Activated T-cell treated with anti-CD3 and anti-CD28 coated beads, Interleukin-2, amount 50 U/mL, for 72 hours (primary cell): ENCODE data around the gene SLC40A1. TPM values are rescaled to one million over a fixed set of nuclear protein-coding genes. Genes with fewer than 3 reads are reported as not detected.

Source experiments
- ATAC-seq, 2 donors: fragments of 150-1000 bp; cut with Tn5 transposase; replicated peaks in 1 of 2; 2 replicates each; pipeline ENCODE4 v1.10.0; 2021; ENCODE audit warnings: moderate library complexity in 2 of 2, mild to moderate bottlenecking in 1 of 2
- DNase-seq, 2 donors: peaks; one replicate each; pipeline ENCODE4 v3.0.0; 2021 to 2022; ENCODE audit warnings: mixed read lengths in 1 of 2
- H3K27ac Mint-ChIP-seq: one replicate; pipeline ENCODE4 v1.8.0; 2022; ENCODE audit warnings: mild to moderate bottlenecking, moderate library complexity, mixed read lengths
- H3K27me3 Mint-ChIP-seq: one replicate; pipeline ENCODE4 v1.8.0; 2022; ENCODE audit warnings: low read depth, mixed read lengths
- H3K36me3 Mint-ChIP-seq, 2 donors: one replicate each; pipeline ENCODE4 v1.8.0; 2022; ENCODE audit warnings: mixed read lengths in 2 of 2, mild to moderate bottlenecking in 1 of 2; ENCODE audit not compliant: insufficient read depth in 2 of 2
- H3K4me1 Mint-ChIP-seq: one replicate; pipeline ENCODE4 v1.8.0; 2022; ENCODE audit warnings: low read depth, mixed read lengths
- H3K4me3 Mint-ChIP-seq, 2 donors: one replicate each; pipeline ENCODE4 v1.8.0; 2022; ENCODE audit warnings: mild to moderate bottlenecking in 2 of 2, mixed read lengths in 2 of 2, moderate library complexity in 2 of 2
- H3K9me3 Mint-ChIP-seq, 2 donors: one replicate each; pipeline ENCODE4 v1.8.0; 2022; ENCODE audit warnings: mixed read lengths in 2 of 2
- total RNA-seq, 2 donors: library from RNA; stranded (reverse); gene quantifications; one replicate each; pipeline ENCODE4 v1.2.3, GENCODE V29; 2022

SLC40A1 gene
- total RNA-seq, 2 donors from 2014 or later: 4.5 to 5.0 TPM

DNA sequence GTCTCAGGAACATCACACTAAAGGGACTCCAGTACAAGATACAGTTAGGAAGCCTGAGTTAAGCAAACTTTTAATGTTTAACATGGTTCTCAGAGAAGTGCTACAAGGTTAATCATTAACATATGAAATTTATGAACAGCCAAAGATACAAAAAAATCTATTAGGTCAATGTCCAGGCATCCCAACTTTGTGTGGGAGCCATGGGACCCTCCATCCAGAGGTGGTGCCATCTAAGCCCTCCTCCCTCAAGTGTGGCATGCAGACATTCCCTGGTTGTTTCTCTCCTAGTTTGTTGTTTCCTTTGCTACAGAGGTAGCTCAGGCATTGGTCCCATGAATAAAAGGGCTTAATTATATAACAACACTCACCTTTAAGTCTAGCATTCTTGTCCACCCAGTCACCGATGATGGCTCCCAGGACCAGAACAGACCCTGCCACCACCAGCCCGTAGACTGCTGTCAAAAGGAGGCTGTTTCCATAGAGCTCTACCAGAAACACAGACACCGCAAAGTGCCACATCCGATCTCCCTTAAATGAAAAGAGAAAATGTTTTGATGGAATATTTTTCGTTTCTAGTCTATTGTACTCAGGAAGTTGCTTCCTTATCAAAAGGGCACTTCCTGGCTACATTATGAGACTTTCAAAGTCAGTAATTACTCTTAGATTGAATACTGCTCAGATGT lies 5.7 kb downstream of the SLC40A1 start:
- H3K36me3 Mint-ChIP-seq: no peaks in the 10 kb centered on the region
- H3K4me1 Mint-ChIP-seq: peaks cover 41% of the 10 kb centered on the region
- H3K27ac Mint-ChIP-seq: no peak overlapping the region
- no peaks in the 10 kb centered on the region for H3K9me3 Mint-ChIP-seq
- ATAC-seq (no peak), DNase-seq (no peak)
- peak overlapping the region in 1 of 2 donors; percentile 27 for H3K4me3 Mint-ChIP-seq
- no peaks in the 10 kb centered on the region for H3K27me3 Mint-ChIP-seq

DNA sequence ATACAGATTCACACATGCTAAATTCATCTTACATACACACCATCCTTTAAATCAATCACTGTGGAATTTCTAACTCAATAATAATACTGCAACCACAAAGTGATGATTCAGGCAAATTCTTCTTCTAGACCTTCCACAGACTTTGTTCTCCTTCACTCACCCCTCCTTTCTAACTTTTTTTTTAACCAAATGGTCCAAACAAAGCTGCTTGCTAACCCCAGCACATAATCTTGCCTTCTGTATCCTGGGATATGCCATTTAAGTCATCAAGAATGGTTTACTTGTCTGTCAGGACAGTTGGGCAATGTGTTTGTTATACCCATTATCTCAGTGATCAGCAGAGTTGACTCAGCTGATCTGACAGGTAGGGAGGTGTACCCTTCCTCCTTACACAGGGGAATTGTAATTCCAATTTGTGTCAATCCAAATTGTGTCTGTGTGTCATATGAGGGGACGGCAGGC lies 10.0 kb downstream of the SLC40A1 start:
- H3K4me3 Mint-ChIP-seq: no peak overlapping the region
- H3K4me1 Mint-ChIP-seq: peaks cover 28% of the 10 kb centered on the region
- no peak for DNase-seq
- no peaks in the 10 kb centered on the region for H3K27me3 Mint-ChIP-seq
- no peak for ATAC-seq
- peaks cover 0 to 9% of the 10 kb centered on the region in 2 donors for H3K36me3 Mint-ChIP-seq
- H3K9me3 Mint-ChIP-seq: peaks cover 0 to 2% of the 10 kb centered on the region in 2 donors
- no peak overlapping the region for H3K27ac Mint-ChIP-seq

DNA sequence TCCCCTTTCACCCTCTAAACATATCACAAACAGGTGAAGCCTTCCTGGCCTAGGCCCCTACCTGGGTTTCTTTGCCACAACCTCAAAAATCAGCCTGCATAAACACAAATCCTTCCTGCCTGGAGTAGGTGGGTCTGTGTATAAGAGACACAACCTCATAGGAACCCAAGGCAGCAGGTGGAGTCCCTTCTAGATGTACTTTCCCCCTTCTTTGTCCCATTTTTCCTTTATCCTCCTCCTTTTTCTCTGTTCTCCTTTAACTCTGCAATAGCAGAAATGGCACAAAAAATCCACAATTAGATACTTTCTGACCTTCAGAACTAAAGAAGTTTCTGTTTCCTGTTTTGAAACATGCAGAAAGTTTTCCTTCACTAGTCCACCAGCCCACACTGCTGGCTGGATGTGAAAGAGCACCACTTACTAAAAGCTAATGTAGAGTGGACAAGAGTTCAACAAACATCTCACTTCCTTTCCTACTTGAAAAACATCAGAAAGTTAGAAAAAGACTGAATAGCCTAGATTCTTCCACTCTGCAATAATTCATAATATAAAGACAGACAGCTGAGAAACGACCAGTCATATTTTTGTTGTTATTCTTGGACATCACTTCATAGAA lies 11.2 kb downstream of the SLC40A1 start:
- Mint-ChIP-seq H3K4me3 (peak overlapping the region in 1 of 2 donors; percentile 45), H3K36me3 (peaks cover 2 to 11% of the 10 kb centered on the region in 2 donors), H3K27me3 (no peaks in the 10 kb centered on the region), H3K4me1 (peaks cover 21% of the 10 kb centered on the region), H3K27ac (peak overlapping the region; percentile 83), H3K9me3 (peaks cover 0 to 3% of the 10 kb centered on the region in 2 donors)
- no peak for ATAC-seq
- DNase-seq: no peak

DNA sequence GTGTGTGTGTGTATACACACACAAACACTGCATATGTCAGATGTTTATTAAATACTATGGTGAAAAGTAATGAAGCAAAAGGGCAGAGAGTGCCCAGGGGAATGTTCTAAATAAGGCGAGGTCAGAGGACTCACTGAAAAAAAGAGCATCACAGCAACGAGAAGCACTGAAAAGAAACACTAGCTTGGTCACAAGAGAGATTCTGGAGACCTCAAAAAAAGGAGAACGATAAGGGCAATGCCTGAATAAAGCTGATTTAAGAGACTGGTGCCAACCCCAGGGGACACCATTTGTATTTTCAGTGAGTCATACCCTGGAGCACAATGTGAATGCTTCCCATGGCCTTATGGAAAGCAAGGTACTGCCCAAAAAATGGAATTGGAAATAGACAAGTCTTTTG lies 14.5 kb downstream of the SLC40A1 start:
- ATAC-seq (no peak), DNase-seq (no peak)
- H3K27me3 Mint-ChIP-seq: no peaks in the 10 kb centered on the region
- peak overlapping the region; percentile 74 for H3K27ac Mint-ChIP-seq
- peaks cover 21% of the 10 kb centered on the region for H3K4me1 Mint-ChIP-seq
- H3K4me3 Mint-ChIP-seq: no peak overlapping the region
- peaks cover 0 to 3% of the 10 kb centered on the region in 2 donors for H3K9me3 Mint-ChIP-seq
- H3K36me3 Mint-ChIP-seq: peaks cover 2 to 16% of the 10 kb centered on the region in 2 donors

DNA sequence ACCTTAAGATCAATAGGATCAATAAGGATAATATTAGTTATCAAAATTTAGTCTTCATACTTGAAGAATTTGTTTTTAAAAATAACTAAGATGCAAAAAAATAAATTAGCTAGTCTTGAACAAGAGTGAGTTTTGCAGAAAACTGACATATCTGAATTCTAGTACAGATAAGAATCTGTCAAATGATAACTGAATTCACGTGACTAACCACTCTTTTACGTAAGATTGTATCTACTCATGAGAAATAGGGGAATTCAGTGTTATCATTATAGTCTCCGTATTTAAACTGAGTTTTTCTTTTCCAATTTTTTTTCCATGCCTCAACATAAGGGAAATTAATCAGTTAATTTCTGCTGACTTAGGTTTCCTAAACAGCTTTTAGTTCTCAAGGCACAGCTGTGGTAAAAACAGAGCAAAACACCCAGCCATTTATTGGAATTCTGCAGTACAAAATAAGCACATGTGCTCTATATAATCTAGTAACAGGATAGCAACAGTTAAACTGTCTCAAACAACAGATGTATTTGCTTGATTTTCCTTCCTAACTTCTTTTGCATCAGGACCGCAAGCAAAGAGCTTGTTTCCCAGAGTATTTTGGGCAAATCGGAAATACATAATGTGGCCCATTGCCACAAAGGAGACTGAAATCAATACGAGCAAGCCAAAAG lies 19.1 kb downstream of the SLC40A1 start:
- Mint-ChIP-seq H3K4me1 (peaks cover 11% of the 10 kb centered on the region), H3K27me3 (no peaks in the 10 kb centered on the region), H3K36me3 (peaks cover 2 to 15% of the 10 kb centered on the region in 2 donors), H3K9me3 (peaks cover 0 to 2% of the 10 kb centered on the region in 2 donors), H3K4me3 (no peak overlapping the region), H3K27ac (no peak overlapping the region)
- DNase-seq (no peak), ATAC-seq (no peak)

DNA sequence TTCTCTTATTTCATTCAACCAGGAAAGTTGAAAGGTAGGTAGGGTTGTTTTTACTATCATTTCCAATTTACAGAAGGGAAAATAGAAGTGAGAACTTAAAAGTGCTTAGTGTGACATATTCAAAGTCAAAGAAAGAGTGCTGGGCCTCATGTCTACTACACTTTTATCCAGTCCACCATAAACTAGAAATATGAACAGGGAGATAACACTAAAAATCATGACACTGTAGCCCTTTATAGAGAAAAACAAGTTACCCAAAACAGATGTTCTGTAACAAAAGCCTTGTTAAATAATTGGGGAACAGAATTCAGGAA lies 20.4 kb downstream of the SLC40A1 start:
- no peak for DNase-seq
- no peak for ATAC-seq
- Mint-ChIP-seq H3K27ac (no peak overlapping the region), H3K9me3 (peaks cover 0 to 2% of the 10 kb centered on the region in 2 donors), H3K4me1 (peaks cover 10% of the 10 kb centered on the region), H3K36me3 (peaks cover 2 to 7% of the 10 kb centered on the region in 2 donors), H3K4me3 (no peak overlapping the region), H3K27me3 (no peaks in the 10 kb centered on the region)

DNA sequence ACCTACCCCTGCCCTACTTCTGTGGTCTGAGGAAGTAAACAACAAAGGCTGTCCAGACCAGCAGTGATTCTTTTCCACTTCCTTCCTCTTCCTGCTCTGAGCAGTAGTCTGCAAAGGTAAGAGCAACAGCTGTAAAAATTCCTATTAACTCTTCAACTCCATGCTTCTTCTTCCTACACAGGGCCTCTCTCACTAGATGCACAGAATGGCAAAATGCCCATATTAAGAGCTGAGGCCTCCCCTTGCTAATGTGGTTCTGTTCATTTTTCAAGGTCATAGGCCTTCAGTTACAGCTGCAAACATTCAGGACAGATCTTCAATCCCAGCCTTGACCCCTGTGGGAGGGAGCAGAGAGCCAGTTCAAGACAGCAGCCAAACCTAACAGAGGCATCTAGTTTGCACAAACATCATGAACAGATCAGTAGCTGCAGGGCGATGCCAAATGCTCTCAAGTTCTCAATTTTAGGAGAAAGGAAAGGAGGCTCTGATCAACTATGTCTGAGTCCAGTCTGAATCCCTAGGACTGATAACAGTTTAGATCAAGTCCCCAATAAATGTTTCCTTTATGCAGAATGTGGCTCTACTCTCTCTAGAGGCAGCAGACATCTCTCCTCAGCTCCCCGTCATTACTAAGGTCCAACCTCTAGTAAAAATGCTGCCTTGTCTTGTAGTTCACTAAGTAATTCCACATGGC lies 20.9 kb downstream of the SLC40A1 start:
- Mint-ChIP-seq H3K27ac (no peak overlapping the region), H3K36me3 (peaks cover 0 to 5% of the 10 kb centered on the region in 2 donors)

DNA sequence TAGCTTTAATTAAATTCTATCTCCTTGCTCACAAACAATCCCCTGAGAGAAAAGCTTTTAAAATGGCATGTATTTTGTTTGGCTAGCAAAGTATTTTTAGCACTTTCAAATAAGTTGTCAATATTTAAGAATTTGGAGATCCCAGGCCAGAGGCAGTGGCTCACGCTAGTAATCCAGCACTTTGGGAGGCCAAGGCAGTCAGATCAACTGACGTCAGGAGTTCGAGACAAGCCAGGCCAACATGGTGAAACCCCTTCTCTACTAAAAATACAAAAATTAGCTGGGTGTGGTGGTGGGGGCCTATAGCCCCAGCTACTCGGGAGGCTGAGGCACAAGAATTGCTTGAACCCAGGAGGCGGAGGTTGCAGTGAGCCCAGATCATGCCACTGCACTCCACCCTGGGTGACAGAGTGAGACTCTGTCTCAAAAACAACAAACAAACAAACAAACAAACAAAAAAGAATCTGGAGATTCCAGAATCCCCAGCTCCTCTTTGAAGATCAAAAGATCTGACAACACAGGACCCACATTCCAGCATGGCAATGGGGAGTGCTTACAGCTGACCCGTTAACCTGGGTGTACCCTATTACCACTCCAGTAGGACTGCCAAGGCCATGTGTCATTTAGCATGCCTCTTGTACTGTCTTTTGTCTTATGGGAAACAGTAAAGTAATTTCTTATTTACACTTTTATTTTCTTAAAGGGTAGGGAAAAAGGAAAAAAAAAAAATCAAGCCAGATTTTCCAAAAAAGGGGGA lies 21.9 kb downstream of the SLC40A1 start:
- Mint-ChIP-seq H3K27ac (no peak overlapping the region), H3K9me3 (no peaks in the 10 kb centered on the region), H3K36me3 (peaks cover 0 to 3% of the 10 kb centered on the region in 2 donors), H3K27me3 (no peaks in the 10 kb centered on the region), H3K4me3 (no peak overlapping the region), H3K4me1 (peaks cover 10% of the 10 kb centered on the region)
- DNase-seq: no peak
- no peak for ATAC-seq

More for the DNA sequence above, 20.9 kb downstream of the SLC40A1 start:
- DNase-seq (no peak), ATAC-seq (no peak)
- Mint-ChIP-seq H3K27me3 (no peaks in the 10 kb centered on the region), H3K4me3 (no peak overlapping the region), H3K4me1 (peaks cover 10% of the 10 kb centered on the region), H3K9me3 (no peaks in the 10 kb centered on the region)

DNA sequence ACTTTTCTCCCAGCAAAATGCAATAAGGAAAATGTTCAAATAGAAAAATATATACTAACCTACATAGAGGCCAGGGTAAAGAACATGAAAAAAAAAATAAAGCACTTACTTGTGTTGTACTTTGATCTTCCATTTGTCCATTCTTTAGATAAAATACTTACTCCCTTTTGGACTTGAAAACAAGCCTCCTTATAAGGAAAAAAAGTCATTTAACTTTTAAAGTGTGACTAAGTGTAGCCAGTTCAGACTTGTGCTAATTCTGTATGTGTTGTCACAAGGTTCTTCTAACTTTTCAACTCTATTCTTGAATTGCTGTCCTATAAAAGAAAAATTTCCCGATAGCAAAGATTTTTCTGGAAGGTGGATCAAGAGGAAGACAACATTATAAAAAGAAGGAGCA lies 23.2 kb downstream of the SLC40A1 start:
- no peak overlapping the region for H3K4me3 Mint-ChIP-seq
- no peak for DNase-seq
- no peak for ATAC-seq

DNA sequence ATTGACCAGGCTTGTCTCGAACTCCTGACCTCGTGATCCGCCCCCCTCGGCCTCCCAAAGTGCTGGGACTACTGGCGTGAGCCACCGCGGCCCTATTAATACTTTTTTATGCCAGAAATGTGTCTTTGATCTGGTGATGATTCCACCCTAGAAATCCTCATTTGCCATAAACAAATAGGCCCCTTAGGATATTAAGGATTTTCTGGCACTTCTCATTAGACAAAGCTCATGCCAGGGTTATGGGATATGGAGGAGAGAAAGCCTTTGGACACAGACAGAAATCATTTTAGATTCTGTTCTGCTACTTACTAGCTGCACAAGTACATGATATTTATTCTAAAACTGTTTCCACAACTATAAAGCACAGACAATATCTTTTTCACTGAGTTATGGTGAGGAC lies 24.1 kb downstream of the SLC40A1 start:
- Mint-ChIP-seq H3K4me3 (no peak overlapping the region), H3K36me3 (no peaks in the 10 kb centered on the region), H3K4me1 (peaks cover 10% of the 10 kb centered on the region), H3K27ac (no peak overlapping the region), H3K27me3 (no peaks in the 10 kb centered on the region), H3K9me3 (no peaks in the 10 kb centered on the region)
- DNase-seq (no peak), ATAC-seq (no peak)

More for the DNA sequence above, 23.2 kb downstream of the SLC40A1 start:
- Mint-ChIP-seq H3K27ac (no peak overlapping the region), H3K36me3 (no peaks in the 10 kb centered on the region), H3K27me3 (no peaks in the 10 kb centered on the region), H3K9me3 (no peaks in the 10 kb centered on the region), H3K4me1 (peaks cover 10% of the 10 kb centered on the region)

DNA sequence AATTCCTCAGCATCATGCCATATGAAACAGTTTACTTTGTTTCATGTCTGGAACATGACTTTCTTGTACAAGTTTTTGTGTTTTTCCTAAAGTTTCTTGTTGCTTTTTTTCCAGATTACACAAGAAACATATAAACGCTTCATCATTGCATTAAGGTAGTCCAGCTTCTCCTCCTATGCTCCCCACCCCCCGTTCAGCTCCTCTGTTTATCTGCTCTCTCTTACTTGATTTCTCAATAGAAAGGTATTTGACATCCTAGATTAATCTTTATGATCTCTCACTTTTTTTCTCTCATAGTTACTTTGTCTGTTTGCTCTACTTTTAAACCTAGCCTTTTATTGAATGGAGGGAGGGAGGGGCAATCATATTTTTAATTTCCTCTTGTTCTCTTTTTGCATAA lies 25.4 kb downstream of the SLC40A1 start:
- no peaks in the 10 kb centered on the region for H3K9me3 Mint-ChIP-seq
- H3K27me3 Mint-ChIP-seq: no peaks in the 10 kb centered on the region
- no peak for DNase-seq
- H3K36me3 Mint-ChIP-seq: no peaks in the 10 kb centered on the region
- H3K27ac Mint-ChIP-seq: no peak overlapping the region
- peaks cover 9% of the 10 kb centered on the region for H3K4me1 Mint-ChIP-seq
- ATAC-seq: no peak
- H3K4me3 Mint-ChIP-seq: no peak overlapping the region

DNA sequence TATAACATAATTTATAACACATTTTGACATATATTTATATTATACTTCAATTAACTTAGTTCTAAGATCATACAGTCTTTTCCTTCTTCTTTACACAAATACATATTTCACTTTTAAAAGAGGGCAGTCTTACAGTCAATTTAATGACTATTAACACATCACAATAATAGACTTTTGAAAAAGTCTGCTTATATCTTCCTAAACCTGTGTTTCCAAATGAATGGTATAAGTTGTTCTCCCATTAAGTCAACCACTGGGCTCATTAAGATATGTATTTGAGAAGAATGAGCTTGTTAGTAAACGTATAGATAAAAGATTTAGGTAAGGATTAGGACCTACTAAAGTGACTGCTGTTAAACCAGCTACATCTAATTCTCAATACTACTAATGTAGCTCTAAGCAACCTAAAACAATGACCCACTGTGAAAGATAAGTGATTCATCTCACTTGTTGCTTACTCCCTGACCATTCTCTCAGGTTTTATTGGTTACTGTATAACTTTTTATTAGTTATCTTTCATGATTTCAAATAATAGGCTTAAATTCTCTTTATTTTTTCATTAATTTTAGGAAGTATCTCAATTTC lies 27.0 kb downstream of the SLC40A1 start:
- Mint-ChIP-seq H3K9me3 (no peaks in the 10 kb centered on the region), H3K36me3 (no peaks in the 10 kb centered on the region), H3K27me3 (no peaks in the 10 kb centered on the region), H3K4me1 (no peaks in the 10 kb centered on the region), H3K27ac (no peak overlapping the region), H3K4me3 (no peak overlapping the region)
- ATAC-seq (no peak), DNase-seq (no peak)
